Measurements from ENCODE around the gene FANCC. TPM values are rescaled to one million over a fixed set of nuclear protein-coding genes. Genes with fewer than 3 reads are reported as not detected.

Gene FANCC
- total and polyA plus RNA-seq, 2 donors: 4.1 to 4.8 TPM

- 92% methylated on average over 18 of the region's 18 CpGs for WGBS
- peak overlapping the region; percentile 7 to 58 for H3K27ac ChIP-seq (ENCODE audit: low read depth in 1 of 2, low read length in 1 of 2)
These were observed 173.6 kb downstream of the FANCC start for GRCh38 chr9:95143591-95144561.

GRCh38 chr9:95142728-95143127, 174.8 kb downstream of the FANCC start:
- peaks cover 0 to 5% of the 10 kb centered on the region in 2 donors for H3K36me3 ChIP-seq (ENCODE audit: control insufficient read depth in 2 of 2, insufficient read depth in 2 of 2, low read length in 1 of 2)
- 97% methylated on average over 3 of the region's 3 CpGs for WGBS
- H3K27me3 ChIP-seq (ENCODE audit: control insufficient read depth in 2 of 2, insufficient read depth in 1 of 2, low read length in 1 of 2): no peaks in the 10 kb centered on the region
- peak overlapping the region in 1 of 2 donors; percentile 34 for H3K27ac ChIP-seq (ENCODE audit: low read depth in 1 of 2, low read length in 1 of 2)
- peaks cover 0 to 3% of the 10 kb centered on the region in 2 donors for H3K4me1 ChIP-seq (ENCODE audit: control insufficient read depth in 2 of 2, insufficient read depth in 2 of 2, low read length in 2 of 2)
- H3K4me3 ChIP-seq (ENCODE audit: low read length in 2 of 2): no peak overlapping the region
- H3K9me3 ChIP-seq (ENCODE audit: control insufficient read depth in 2 of 2, insufficient read depth in 1 of 2, low read length in 1 of 2): no peaks in the 10 kb centered on the region
- no peak for DNase-seq (ENCODE audit: low read depth in 6 of 9, low spot score in 9 of 9)

More at GRCh38 chr9:95143591-95144561, 173.6 kb downstream of the FANCC start:
- H3K9me3 ChIP-seq (ENCODE audit: control insufficient read depth in 2 of 2, insufficient read depth in 1 of 2, low read length in 1 of 2): no peaks in the 10 kb centered on the region
- H3K4me1 ChIP-seq (ENCODE audit: control insufficient read depth in 2 of 2, insufficient read depth in 2 of 2, low read length in 2 of 2): peaks cover 0 to 3% of the 10 kb centered on the region in 2 donors
- no peak for DNase-seq (ENCODE audit: low read depth in 6 of 9, low spot score in 9 of 9)
- no peak overlapping the region for H3K4me3 ChIP-seq (ENCODE audit: low read length in 2 of 2)
- H3K36me3 ChIP-seq (ENCODE audit: control insufficient read depth in 2 of 2, insufficient read depth in 2 of 2, low read length in 1 of 2): peaks cover 0 to 3% of the 10 kb centered on the region in 2 donors
- no peaks in the 10 kb centered on the region for H3K27me3 ChIP-seq (ENCODE audit: control insufficient read depth in 2 of 2, insufficient read depth in 1 of 2, low read length in 1 of 2)

- WGBS: 93% methylated on average over 4 of the region's 4 CpGs
- no peak for DNase-seq (ENCODE audit: low read depth in 6 of 9, low spot score in 9 of 9)
These were observed 175.2 kb downstream of the FANCC start for GRCh38 chr9:95142315-95142714.

GRCh38 chr9:95140821-95141220, 176.7 kb downstream of the FANCC start:
- 92% methylated on average over 2 of the region's 2 CpGs for WGBS
- H3K36me3 ChIP-seq (ENCODE audit: control insufficient read depth in 2 of 2, insufficient read depth in 2 of 2, low read length in 1 of 2): peaks cover 0 to 5% of the 10 kb centered on the region in 2 donors
- H3K27ac ChIP-seq (ENCODE audit: low read depth in 1 of 2, low read length in 1 of 2): no peak overlapping the region

More at GRCh38 chr9:95142315-95142714, 175.2 kb downstream of the FANCC start:
- Histone ChIP-seq H3K4me1 (ENCODE audit: control insufficient read depth in 2 of 2, insufficient read depth in 2 of 2, low read length in 2 of 2) (peaks cover 0 to 3% of the 10 kb centered on the region in 2 donors), H3K27me3 (ENCODE audit: control insufficient read depth in 2 of 2, insufficient read depth in 1 of 2, low read length in 1 of 2) (no peaks in the 10 kb centered on the region), H3K36me3 (ENCODE audit: control insufficient read depth in 2 of 2, insufficient read depth in 2 of 2, low read length in 1 of 2) (peaks cover 0 to 5% of the 10 kb centered on the region in 2 donors), H3K9me3 (ENCODE audit: control insufficient read depth in 2 of 2, insufficient read depth in 1 of 2, low read length in 1 of 2) (no peaks in the 10 kb centered on the region), H3K27ac (ENCODE audit: low read depth in 1 of 2, low read length in 1 of 2) (no peak overlapping the region), H3K4me3 (ENCODE audit: low read length in 2 of 2) (no peak overlapping the region)

GRCh38 chr9:95139126-95139525, 178.4 kb downstream of the FANCC start:
- peaks cover 5% of the 10 kb centered on the region in 2 donors for H3K36me3 ChIP-seq (ENCODE audit: control insufficient read depth in 2 of 2, insufficient read depth in 2 of 2, low read length in 1 of 2)
- no peak overlapping the region for H3K4me3 ChIP-seq (ENCODE audit: low read length in 2 of 2)
- no peaks in the 10 kb centered on the region for H3K9me3 ChIP-seq (ENCODE audit: control insufficient read depth in 2 of 2, insufficient read depth in 1 of 2, low read length in 1 of 2)
- H3K27me3 ChIP-seq (ENCODE audit: control insufficient read depth in 2 of 2, insufficient read depth in 1 of 2, low read length in 1 of 2): no peaks in the 10 kb centered on the region
- no peak for DNase-seq (ENCODE audit: low read depth in 6 of 9, low spot score in 9 of 9)
- peaks cover 0 to 3% of the 10 kb centered on the region in 2 donors for H3K4me1 ChIP-seq (ENCODE audit: control insufficient read depth in 2 of 2, insufficient read depth in 2 of 2, low read length in 2 of 2)
- H3K27ac ChIP-seq (ENCODE audit: low read depth in 1 of 2, low read length in 1 of 2): no peak overlapping the region
- 98% methylated on average over 10 of the region's 10 CpGs for WGBS

More at GRCh38 chr9:95140821-95141220, 176.7 kb downstream of the FANCC start:
- Histone ChIP-seq H3K4me1 (ENCODE audit: control insufficient read depth in 2 of 2, insufficient read depth in 2 of 2, low read length in 2 of 2) (peaks cover 0 to 3% of the 10 kb centered on the region in 2 donors), H3K4me3 (ENCODE audit: low read length in 2 of 2) (no peak overlapping the region), H3K27me3 (ENCODE audit: control insufficient read depth in 2 of 2, insufficient read depth in 1 of 2, low read length in 1 of 2) (no peaks in the 10 kb centered on the region), H3K9me3 (ENCODE audit: control insufficient read depth in 2 of 2, insufficient read depth in 1 of 2, low read length in 1 of 2) (no peaks in the 10 kb centered on the region)
- no peak for DNase-seq (ENCODE audit: low read depth in 6 of 9, low spot score in 9 of 9)

- no peaks in the 10 kb centered on the region for H3K9me3 ChIP-seq (ENCODE audit: control insufficient read depth in 2 of 2, insufficient read depth in 1 of 2, low read length in 1 of 2)
- DNase-seq (ENCODE audit: low read depth in 6 of 9, low spot score in 9 of 9): peak in 1 of 9 donors; percentile 12
- peaks cover 5% of the 10 kb centered on the region in 2 donors for H3K36me3 ChIP-seq (ENCODE audit: control insufficient read depth in 2 of 2, insufficient read depth in 2 of 2, low read length in 1 of 2)
- no peak overlapping the region for H3K4me3 ChIP-seq (ENCODE audit: low read length in 2 of 2)
- peaks cover 0 to 3% of the 10 kb centered on the region in 2 donors for H3K4me1 ChIP-seq (ENCODE audit: control insufficient read depth in 2 of 2, insufficient read depth in 2 of 2, low read length in 2 of 2)
- WGBS: 94% methylated on average over 10 of the region's 10 CpGs
- H3K27me3 ChIP-seq (ENCODE audit: control insufficient read depth in 2 of 2, insufficient read depth in 1 of 2, low read length in 1 of 2): no peaks in the 10 kb centered on the region
- no peak overlapping the region for H3K27ac ChIP-seq (ENCODE audit: low read depth in 1 of 2, low read length in 1 of 2)
These were observed 179.0 kb downstream of the FANCC start for GRCh38 chr9:95138474-95138873.

- DNase-seq (ENCODE audit: low read depth in 6 of 9, low spot score in 9 of 9): no peak
- 99% methylated on average over 14 of the region's 14 CpGs for WGBS
- H3K27ac ChIP-seq (ENCODE audit: low read depth in 1 of 2, low read length in 1 of 2): no peak overlapping the region
These were observed 179.8 kb downstream of the FANCC start for GRCh38 chr9:95137587-95138145.

GRCh38 chr9:95135756-95136155, 181.8 kb downstream of the FANCC start:
- no peak for DNase-seq (ENCODE audit: low read depth in 6 of 9, low spot score in 9 of 9)
- Histone ChIP-seq H3K9me3 (ENCODE audit: control insufficient read depth in 2 of 2, insufficient read depth in 1 of 2, low read length in 1 of 2) (no peaks in the 10 kb centered on the region), H3K36me3 (ENCODE audit: control insufficient read depth in 2 of 2, insufficient read depth in 2 of 2, low read length in 1 of 2) (peaks cover 2 to 5% of the 10 kb centered on the region in 2 donors), H3K4me1 (ENCODE audit: control insufficient read depth in 2 of 2, insufficient read depth in 2 of 2, low read length in 2 of 2) (peaks cover 0 to 3% of the 10 kb centered on the region in 2 donors), H3K27me3 (ENCODE audit: control insufficient read depth in 2 of 2, insufficient read depth in 1 of 2, low read length in 1 of 2) (no peaks in the 10 kb centered on the region), H3K27ac (ENCODE audit: low read depth in 1 of 2, low read length in 1 of 2) (no peak overlapping the region), H3K4me3 (ENCODE audit: low read length in 2 of 2) (no peak overlapping the region)
- over 99% methylated on average over 10 of the region's 10 CpGs for WGBS

More at GRCh38 chr9:95137587-95138145, 179.8 kb downstream of the FANCC start:
- Histone ChIP-seq H3K4me3 (ENCODE audit: low read length in 2 of 2) (no peak overlapping the region), H3K9me3 (ENCODE audit: control insufficient read depth in 2 of 2, insufficient read depth in 1 of 2, low read length in 1 of 2) (no peaks in the 10 kb centered on the region), H3K27me3 (ENCODE audit: control insufficient read depth in 2 of 2, insufficient read depth in 1 of 2, low read length in 1 of 2) (no peaks in the 10 kb centered on the region), H3K4me1 (ENCODE audit: control insufficient read depth in 2 of 2, insufficient read depth in 2 of 2, low read length in 2 of 2) (peaks cover 0 to 3% of the 10 kb centered on the region in 2 donors), H3K36me3 (ENCODE audit: control insufficient read depth in 2 of 2, insufficient read depth in 2 of 2, low read length in 1 of 2) (peaks cover 2 to 5% of the 10 kb centered on the region in 2 donors)

- Histone ChIP-seq H3K27me3 (ENCODE audit: control insufficient read depth in 2 of 2, insufficient read depth in 1 of 2, low read length in 1 of 2) (no peaks in the 10 kb centered on the region), H3K9me3 (ENCODE audit: control insufficient read depth in 2 of 2, insufficient read depth in 1 of 2, low read length in 1 of 2) (no peaks in the 10 kb centered on the region), H3K4me3 (ENCODE audit: low read length in 2 of 2) (no peak overlapping the region), H3K4me1 (ENCODE audit: control insufficient read depth in 2 of 2, insufficient read depth in 2 of 2, low read length in 2 of 2) (peaks cover 0 to 3% of the 10 kb centered on the region in 2 donors), H3K36me3 (ENCODE audit: control insufficient read depth in 2 of 2, insufficient read depth in 2 of 2, low read length in 1 of 2) (peaks cover 2 to 5% of the 10 kb centered on the region in 2 donors), H3K27ac (ENCODE audit: low read depth in 1 of 2, low read length in 1 of 2) (no peak overlapping the region)
- no peak for DNase-seq (ENCODE audit: low read depth in 6 of 9, low spot score in 9 of 9)
- 95% methylated on average over 9 of the region's 9 CpGs for WGBS
These were observed 183.0 kb downstream of the FANCC start for GRCh38 chr9:95134457-95134881.
